Measurements from ENCODE around the gene TESMIN. TPM values are rescaled to one million over a fixed set of nuclear protein-coding genes. Genes with fewer than 3 reads are reported as not detected.

Gene TESMIN, protein sequence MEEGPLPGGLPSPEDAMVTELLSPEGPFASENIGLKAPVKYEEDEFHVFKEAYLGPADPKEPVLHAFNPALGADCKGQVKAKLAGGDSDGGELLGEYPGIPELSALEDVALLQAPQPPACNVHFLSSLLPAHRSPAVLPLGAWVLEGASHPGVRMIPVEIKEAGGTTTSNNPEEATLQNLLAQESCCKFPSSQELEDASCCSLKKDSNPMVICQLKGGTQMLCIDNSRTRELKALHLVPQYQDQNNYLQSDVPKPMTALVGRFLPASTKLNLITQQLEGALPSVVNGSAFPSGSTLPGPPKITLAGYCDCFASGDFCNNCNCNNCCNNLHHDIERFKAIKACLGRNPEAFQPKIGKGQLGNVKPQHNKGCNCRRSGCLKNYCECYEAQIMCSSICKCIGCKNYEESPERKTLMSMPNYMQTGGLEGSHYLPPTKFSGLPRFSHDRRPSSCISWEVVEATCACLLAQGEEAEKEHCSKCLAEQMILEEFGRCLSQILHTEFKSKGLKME
- total RNA-seq = 0.32 TPM in 1 of 2 replicates, not detected in the other

DNA sequence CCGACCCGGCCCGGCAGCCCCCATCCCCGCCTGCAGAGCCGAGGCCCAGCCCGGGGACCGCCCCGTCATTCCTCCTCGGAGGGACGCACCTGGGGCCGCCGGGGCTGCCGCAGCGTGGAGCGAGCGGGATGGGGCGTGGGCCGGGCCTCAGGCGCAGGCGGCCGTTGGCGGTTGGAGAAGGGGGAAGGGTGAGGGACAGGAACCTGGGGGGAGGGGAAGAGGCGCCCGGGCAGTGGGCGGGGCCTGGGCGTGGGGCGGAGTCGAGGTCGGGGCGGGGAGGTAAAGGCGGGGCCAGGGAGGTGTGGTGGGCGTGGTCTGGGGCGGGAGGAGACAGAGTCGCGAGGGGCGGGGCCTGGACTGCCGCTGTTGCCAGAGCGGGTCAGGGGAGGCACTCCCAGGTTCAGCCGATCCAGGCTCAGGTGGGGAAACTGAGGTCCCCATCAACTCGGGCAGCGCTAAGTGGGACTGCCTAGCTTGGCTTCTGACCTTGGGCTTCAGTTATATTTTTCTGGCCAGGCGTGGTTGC is at the start of gene TESMIN:
Gene TESMIN, minus strand, starts transcription at position 190 of the 526 bp plus-strand sequence. CDS start 860 bp downstream, outside the sequence.

DNA sequence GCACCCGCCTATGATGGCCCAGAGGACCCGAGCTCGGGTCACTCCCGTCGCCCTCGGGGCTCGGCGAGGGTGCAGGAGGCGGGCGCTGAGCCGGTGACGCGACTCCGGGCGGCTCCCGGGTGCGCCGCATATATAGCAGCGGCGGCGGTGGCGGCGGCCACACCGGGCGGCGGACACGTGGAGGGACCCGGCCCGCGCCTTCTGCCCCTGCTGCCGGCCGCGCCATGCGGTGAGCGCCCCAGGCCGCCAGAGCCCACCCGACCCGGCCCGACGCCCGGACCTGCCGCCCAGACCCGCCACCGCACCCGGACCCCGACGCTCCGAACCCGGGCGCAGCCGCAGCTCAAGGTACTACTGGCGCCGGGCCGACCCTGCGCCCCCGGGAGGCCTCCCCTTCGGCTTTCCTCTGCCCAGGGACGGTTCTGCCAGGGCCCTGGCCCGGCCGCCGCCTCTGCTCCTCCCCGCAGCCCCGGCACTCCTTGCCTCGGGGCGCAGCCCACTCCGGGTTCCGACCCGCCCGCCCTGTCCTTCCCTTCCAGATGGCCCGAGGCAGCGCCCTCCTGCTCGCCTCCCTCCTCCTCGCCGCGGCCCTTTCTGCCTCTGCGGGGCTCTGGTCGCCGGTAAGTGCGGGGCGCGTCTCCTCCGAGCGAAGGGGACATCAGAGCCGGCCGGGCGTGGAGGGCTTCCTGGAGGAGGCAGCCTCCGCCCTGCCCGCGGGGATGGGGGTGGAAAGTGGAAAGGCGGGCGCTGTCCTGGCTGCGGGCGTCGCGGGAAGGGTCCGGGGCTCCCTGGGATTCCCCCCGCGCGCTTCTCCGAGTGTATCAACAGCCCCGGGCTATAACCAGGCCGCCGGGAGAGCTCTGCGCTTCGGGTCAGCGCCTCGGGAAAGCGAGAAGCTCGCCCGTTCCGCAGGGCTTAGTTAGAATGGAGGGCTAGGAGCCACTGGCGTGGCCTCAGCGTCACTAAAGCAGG is 66.6 kb downstream of the TESMIN start, which contains the start of gene GAL:
Gene GAL, plus strand, starts transcription at position 160 of the 972 bp plus-strand sequence. Its CDS starts 380 bp downstream, at position 540.

Other genes with a start within 250 kb of the TESMIN start
- gene GAL, start 67.0 kb downstream of the TESMIN start, total RNA-seq = 0.09 and 0.47 TPM in 2 replicates
- gene CPT1A, start 90.4 kb upstream of the TESMIN start, total RNA-seq = 37.2 and 53.9 TPM in 2 replicates
- gene MRPL21, start 152.3 kb upstream of the TESMIN start, total RNA-seq = 63.6 and 77.9 TPM in 2 replicates
- 4.7 TPM in 2 replicates for gene IGHMBP2, start 152.4 kb upstream of the TESMIN start, total RNA-seq
- not detected in 2 replicates for gene MRGPRD, start 229.5 kb upstream of the TESMIN start, total RNA-seq